T-helper 1 cell (primary cell): ENCODE results near the gene ATP11A.

Experiments used
- DNase-seq, 5 donors: peaks; one replicate each; pipeline ENCODE4 v3.0.0-alpha.2; 2012 to 2020

The ATP11A gene

DNA sequence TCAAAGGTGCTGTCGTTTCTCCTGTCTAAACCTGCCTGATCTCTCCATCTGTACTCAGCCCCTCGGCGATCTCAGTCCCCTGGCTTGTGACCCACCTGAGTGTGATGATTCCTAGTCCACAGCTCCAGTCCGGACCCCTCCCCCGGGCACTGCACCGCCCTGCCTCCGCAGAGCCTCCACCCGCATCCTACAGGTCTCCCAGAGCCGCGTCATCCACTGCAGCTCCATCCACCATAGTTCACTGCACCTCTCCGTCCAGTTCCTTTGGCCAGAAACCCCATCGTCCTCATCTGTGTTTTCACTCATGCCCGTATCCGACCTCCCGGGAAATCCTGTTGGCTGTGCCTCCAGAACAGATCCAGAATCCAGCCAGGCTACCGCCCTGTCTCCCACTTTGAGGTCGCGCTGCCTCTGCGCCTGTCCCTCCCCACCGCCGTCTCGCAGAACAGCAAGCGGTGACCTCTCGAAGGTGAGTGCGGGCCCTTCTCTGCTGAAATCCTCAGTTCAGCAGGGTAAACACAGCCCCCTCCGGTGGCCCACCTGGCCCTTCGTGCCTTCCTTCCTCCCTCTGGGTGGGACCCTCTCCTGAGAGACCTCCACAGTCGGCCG, 227.3 kb downstream of the ATP11A start:
- DNase-seq = no peak

DNA sequence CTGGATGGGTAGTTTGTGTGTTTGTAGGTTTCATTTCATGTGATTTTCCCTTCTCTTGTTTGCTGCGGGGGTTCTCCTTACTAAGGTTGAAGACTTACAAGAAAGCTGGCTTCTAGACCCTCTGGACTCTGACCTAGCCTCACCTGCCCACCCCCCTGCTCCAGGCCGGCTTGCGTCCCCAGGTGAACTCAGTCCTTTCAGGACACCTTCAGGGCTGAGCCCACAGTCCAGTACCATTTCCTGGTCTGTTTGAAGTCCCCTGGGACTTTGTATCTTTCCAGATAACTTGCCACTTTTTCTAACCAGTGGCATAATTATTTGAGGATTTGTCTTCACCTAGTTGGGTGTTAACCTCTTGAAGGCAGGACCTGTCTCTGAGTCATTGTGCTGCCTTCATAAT, 227.9 kb downstream of the ATP11A start:
- no peak for DNase-seq

DNA sequence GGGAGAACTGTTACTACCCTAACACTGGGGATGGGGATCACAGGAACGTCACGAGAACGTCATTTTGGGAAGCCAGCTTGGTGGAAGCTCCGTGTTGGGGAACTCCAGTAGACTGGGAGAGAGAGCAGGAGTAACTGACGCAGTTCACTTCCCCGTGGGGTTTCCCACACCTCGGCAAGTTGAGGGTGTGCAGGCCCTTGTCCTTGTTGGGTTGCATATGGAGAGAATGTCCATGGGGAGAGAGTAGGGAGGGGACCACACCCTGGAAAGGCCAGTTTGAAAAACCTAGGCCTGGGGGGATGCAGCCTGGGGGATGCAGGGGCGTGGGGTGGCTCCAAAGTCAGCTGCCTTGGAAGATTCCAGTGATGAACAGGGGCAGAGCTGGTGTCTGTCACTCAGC, 228.4 kb downstream of the ATP11A start:
- no peak for DNase-seq

DNA sequence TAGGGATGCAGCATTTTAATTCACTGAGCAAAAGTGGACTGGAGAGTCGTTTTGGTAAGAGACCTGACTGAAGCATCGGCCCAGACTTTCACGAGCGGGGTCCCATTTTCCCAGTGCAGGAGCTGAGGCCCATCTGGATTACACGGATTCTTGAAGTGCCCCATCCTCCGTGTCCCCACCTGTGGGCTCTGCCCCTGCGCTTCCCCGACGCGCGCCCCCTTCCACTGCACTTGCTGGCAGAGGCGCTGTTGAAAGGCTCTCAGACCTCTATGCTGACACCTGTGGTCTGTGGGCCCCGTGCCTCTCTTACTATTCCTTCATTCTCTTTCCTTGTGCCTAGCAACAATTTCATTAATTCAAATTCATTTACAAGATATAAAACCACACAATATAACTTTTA, 228.9 kb downstream of the ATP11A start:
- DNase-seq = no peak

DNA sequence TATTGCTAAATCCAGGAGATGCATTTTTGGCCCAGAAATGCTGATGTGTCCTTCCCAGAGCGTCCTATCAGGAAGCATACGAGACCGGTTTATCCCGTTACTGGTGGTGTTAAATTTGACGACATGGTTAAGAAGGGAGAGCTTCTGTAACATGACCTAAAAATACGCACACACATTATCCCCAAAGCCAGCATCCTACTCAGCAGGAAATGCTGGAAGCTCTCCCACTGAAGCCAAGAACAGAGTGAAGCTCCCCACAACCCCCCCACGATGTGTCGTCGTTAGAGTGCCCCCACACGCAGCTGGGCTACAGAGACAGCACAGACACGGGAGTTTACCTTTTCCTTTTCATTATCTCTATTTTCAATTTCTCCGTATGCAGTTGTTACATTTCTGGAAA, 234.1 kb downstream of the ATP11A start:
- no peak for DNase-seq

DNA sequence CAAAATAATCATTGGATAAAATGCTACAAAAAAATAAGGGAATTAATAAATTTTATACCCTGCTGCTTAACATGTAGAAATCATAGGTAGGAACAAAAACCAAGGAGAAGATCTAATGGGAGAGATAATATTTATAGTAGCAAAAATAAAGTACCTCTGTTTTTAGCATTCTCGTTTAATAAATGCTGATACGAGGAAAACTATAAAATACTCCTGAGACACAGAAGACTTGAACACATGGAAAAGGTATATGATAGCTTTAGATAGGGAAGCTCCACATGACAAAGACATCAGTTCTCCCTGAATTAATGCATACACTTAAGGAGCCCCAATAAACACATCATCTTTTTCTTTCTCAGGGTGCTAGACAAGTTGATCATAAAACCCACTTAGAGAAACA, 234.5 kb downstream of the ATP11A start:
- DNase-seq = no peak

DNA sequence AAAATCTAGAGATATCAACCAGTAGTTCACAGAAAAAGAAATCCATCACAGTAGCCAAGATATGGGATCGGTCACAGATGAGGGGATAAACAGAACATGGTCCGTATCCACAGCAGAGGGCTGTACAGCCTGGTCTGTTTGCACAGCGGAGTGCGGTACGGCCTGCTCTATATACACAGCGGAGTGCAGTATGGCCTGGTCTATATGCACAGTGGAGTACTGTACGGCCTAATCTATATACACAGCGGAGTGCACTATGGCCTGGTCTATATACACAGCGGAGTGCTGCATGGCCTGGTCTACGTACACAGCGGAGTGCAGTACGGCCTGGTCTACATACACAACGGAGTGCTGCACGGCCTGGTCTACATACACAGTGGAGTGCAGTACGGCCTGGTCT, 236.2 kb downstream of the ATP11A start:
- DNase-seq = no peak

DNA sequence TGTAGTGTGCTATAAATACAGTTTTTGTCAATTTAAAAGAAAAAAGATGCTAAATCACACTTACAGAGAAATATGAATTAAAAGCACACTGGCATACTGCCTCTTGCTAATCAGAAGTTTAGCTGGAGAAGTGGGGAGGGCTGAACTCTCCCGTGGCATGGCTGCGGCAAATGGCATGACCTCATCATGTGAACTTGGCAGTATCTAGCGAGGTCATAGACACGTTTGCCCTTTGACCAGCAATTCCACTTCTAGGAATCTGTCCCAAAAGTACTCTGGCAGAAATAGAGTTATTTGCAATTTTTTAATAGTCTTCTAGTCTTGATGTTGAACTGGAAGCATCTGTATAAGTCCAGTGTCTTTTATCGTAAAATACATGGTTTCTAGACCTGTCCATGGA, 237.2 kb downstream of the ATP11A start:
- DNase-seq = no peak

DNA sequence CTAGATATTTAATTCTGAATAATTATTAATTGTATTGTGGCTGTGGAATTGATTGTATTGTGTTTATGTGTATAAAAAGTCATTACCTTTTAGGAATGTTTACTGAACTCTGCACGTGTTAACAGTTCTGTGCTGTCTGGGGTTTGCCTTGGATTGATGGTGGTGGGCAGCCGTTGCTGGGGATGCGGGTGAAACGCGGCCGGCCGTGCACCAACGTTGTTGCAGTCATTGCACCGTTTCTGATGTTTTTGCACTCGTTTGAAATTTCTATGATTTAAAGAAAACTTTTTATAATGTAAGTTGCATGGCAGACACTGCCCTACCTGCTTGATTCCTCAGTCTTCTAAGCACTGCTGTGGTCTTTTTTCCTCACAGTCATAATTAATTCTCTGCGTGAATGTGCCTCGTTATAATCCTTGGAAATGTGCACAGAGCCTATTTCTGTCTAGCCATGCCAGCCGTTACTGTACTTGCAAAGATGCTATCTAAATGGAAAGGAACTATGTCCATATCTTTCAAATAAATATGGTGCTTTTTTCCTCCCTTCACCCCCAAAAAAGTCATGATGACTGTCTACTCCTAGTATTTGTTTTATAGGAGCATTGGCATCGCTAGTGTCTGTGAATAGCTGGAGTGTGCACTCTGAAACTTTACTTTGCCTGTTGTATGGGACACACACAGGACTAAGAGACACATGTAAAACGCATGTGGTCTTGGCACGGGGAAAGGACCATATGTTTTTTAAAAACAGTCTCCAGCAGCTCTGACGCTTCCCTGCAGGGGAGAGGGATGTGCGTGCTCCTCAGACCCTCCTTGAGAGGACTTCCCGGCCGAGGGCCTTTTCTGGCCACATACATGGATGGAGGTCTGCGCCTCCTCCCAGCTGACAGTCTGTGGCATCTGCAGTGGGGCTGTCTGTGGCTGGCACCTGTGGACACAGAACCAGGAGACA, 238.5 kb downstream of the ATP11A start:
- DNase-seq = no peak

DNA sequence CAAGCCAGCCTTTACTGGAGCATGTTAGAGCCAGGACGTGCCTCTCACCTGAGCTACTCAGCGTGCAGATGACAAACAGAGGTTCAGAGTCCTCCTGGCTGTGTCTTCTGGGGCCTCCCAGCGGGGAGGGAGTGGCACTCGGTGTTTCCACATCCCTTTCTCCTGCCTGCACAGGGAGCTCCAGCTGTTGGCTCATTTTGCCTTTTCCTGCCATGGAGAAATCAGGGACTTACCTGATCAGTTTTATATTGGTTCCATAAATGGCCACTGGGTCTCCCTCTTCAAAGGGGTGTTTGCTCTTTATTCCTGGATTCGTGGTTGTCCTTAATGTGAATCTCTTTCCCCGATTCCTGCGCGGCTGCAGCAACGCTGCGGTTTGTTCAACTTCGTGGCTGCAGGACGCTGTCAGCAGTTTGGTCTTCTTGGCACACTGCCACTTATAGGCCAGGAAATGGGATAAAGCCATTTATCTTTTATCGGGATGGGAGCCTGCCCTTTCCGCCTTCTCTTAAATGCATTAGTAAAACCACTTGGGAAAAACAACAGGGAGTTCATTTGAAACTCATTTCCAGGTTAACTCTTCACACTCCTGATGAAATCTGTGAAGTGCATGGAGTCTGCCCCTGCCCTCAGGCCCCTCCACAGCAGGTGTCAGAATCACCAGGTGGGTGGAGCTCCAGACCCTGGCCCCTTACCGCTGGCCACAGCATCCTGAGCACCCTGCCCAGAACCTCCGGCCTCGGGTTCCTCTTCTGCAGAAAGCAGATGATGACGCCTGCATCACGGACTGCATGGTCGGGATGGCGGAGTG, 239.3 kb downstream of the ATP11A start:
- no peak for DNase-seq

DNA sequence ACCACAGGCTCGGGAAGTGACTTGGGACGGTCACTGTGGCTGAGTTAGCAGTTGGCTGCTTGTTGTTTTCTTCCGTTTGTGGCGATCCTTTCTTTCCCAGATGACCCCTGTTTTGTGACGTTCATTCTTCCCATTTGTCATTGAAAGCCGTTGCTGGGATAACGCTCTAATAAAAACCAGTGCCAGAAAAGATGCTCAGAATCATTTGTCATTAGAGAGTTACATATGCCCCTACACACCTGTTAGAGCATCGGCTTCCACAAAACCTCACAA, 239.9 kb downstream of the ATP11A start:
- no peak for DNase-seq

DNA sequence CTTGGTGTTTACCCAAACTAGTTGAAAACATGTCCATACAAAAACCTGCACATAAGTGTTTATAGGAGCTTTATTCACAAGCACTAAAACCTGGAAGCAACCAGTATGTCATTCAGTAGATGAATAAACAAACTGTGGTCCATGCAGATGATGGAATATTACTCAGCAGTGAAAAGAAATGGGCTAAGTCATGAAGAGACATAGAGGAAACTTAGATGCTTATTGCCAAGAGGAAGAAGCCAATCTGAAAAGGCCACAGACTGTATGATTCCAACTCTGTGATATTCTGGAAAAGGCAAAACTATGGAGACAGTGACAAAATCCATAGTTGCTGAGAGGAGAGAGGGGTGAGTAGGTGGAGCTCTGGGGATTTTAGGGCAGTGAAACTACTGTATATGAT, 240.4 kb downstream of the ATP11A start:
- no peak for DNase-seq

DNA sequence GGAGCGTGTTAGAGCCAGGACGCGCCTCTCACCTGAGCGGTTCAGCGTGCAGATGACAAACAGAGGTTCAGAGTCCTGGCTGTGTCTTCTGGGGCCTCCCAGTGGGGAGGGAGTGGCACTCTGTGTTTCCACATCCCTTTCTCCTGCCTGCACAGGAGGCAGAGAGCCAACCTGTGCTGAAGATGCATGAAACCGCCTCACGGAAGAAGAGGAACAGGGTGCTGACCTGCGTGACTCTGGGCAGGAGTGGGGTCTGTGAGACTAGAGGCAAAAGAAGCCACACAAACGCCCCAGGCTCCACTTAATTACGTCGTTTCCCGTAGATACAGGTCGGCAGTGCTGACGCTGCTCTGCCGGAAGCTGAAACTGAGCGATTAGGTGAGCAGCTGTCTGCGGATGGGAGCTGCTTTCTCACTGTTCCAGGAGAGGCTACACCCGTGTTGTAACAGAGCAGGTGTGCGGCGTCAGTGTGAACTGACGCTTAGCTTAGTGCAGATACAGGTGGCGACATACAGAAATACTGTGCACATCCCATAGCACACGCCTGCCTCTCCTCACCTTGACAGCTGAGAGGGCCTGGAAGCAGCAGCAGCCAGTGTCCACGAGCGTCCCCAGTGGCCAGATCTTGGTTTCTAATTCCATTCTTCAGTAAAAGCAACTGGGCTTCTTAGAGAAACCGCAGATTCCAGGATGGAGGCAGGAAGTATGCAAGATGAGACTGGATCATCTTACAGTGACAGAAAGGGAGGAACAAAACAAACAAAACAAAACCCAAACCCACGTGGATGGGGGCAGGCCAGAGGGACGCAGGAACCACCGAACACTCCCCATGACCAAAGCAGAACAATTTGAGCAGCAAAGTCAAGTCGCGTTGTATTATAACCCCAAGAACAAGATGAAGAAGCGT, 241.4 kb downstream of the ATP11A start:
- DNase-seq = no peak

DNA sequence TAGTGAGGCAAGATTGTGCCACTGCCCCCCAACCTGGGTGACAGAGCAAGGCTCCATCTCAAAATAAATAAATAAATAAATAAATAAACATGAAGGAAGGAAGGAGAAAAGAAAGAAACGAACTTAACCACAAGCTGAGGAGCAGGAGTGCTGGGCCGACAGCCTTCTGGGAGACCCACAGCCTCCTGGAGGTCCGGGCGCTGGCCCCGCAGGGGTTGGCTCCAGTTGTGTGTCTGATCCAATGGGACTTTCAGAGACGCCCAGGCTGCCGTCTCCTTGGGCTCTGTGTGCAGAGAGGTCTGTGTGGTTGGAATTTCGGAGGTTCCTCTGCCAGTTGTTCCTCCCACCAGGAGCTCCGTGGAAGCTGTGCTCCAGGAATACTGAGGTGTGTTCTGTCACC, 243.1 kb downstream of the ATP11A start:
- DNase-seq = no peak

DNA sequence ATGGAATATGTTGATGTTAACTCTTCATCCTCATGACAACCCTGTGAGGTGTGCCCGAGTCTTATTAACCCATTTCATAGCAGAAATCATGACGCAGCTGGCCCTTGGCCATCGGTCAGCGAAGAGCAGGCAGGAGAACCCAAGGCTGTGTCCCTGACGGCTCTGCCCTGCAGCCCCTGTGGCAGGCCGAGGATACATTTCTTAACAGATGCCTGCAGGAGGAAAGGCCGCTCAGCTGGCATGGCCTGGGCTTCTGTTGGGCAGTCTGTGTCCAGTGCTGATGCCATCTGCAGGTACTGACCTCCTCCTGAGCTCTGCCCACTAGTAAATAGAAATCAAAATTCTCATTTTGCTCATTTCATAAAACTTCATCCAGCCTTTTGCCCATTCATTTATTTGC, 243.8 kb downstream of the ATP11A start:
- no peak for DNase-seq

DNA sequence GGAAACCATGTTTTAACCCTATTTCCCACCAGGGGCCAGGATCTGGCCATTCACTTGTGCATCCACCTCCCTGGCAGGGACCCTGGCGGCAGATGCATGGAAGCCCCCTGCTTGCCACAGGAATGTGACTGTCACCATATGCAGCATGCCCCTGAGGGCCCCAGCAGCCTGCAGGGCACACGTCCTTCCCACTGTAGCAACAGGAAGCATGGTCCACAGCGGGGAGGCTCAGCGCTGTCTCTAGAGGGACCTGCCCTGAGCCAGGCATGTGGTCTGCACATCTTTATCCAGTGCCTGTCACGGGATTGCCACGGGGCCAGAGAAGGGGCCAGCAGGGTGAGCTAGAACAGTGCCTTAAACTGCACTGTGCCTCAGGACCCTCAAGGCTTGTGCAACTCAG, 244.2 kb downstream of the ATP11A start:
- DNase-seq = no peak
